WTC11 (cell line): ENCODE data around the gene B3GNT4. TPM values are rescaled to one million over a fixed set of nuclear protein-coding genes. Genes with fewer than 3 reads are reported as not detected.
A peak's percentile ranks its signal among the peaks of the same experiment; 100 is the strongest.

Source experiments
- ATAC-seq: fragments of 200-7000 bp; cut with Tn5 transposase; 2 replicates; pipeline ENCODE4 v1.10.0; 2021; ENCODE audit warnings: mild to moderate bottlenecking, moderate library complexity
- CTCF ChIA-PET: fragments of 300-600 bp; sonication (Branson Sonifier 250); formaldehyde crosslinking; loops from one replicate; lab custom pipeline; 2021; ENCODE audit warnings: antibody characterized with exemption; lab: Charles Lee
- POLR2A ChIA-PET: fragments of 350-600 bp; sonication (Branson Sonifier 250); formaldehyde crosslinking; loops from one replicate; lab custom pipeline; 2021; ENCODE audit warnings: antibody characterized with exemption; lab: Charles Lee
- DNase-seq: peaks from one replicate; pipeline ENCODE4 v3.0.0; 2021; ENCODE audit warnings: low spot score
- H3K27ac Mint-ChIP-seq: 2 replicates; pipeline ENCODE4 v1.8.0; 2021; ENCODE audit warnings: mixed read lengths
- H3K27me3 Mint-ChIP-seq: 2 replicates; pipeline ENCODE4 v1.8.0; 2021; ENCODE audit warnings: low read depth, mild to moderate bottlenecking, moderate library complexity, mixed read lengths
- H3K36me3 Mint-ChIP-seq: 2 replicates; pipeline ENCODE4 v1.8.0; 2021; ENCODE audit warnings: mixed read lengths
- H3K4me1 Mint-ChIP-seq: 2 replicates; pipeline ENCODE4 v1.8.0; 2022; ENCODE audit warnings: mixed read lengths
- H3K4me3 Mint-ChIP-seq: 2 replicates; pipeline ENCODE4 v1.8.0; 2021; ENCODE audit warnings: mild to moderate bottlenecking, moderate library complexity, mixed read lengths
- H3K9me3 Mint-ChIP-seq: 2 replicates; pipeline ENCODE4 v1.8.0; 2021; ENCODE audit warnings: mixed read lengths
- ATF1 ChIP-seq: sonication (generic); formaldehyde crosslinking; IDR thresholded peaks from 2 replicates; pipeline ENCODE4 v1.8.1; 2023; ENCODE audit warnings: mild to moderate bottlenecking, moderate library complexity, missing genetic modification reagents
- ATF3 ChIP-seq: sonication (generic); formaldehyde crosslinking; conservative IDR thresholded peaks from 2 replicates; pipeline ENCODE4 v1.8.1; 2022; ENCODE audit warnings: mild to moderate bottlenecking, missing genetic modification reagents
- CBFB ChIP-seq: sonication (generic); formaldehyde crosslinking; IDR thresholded peaks from 2 replicates; pipeline ENCODE4 v1.8.1; 2022; ENCODE audit warnings: mild to moderate bottlenecking, low read depth, missing genetic modification reagents
- E2F4 ChIP-seq: sonication (generic); formaldehyde crosslinking; IDR thresholded peaks from 2 replicates; pipeline ENCODE4 v1.8.1; 2022; ENCODE audit warnings: low read depth, mild to moderate bottlenecking, moderate library complexity, missing genetic modification reagents, borderline replicate concordance
- GTF2I ChIP-seq: fragments of 250-450 bp; sonication (Bioruptor Pico); conservative IDR thresholded peaks from 2 replicates; pipeline ENCODE4 v1.4.0; 2021; ENCODE audit warnings: mild to moderate bottlenecking
- IRF1 ChIP-seq: sonication (generic); formaldehyde crosslinking; IDR thresholded peaks from 2 replicates; pipeline ENCODE4 v1.8.0; 2023; ENCODE audit warnings: missing genetic modification reagents
- JAZF1 ChIP-seq: fragments of 250-450 bp; sonication (Bioruptor Pico); IDR thresholded peaks from 2 replicates; pipeline ENCODE4 v1.9.0; 2021; ENCODE audit warnings: moderate library complexity, mild to moderate bottlenecking, inconsistent platforms
- MYBL2 ChIP-seq: sonication (generic); formaldehyde crosslinking; IDR thresholded peaks from 2 replicates; pipeline ENCODE4 v1.8.1; 2023; ENCODE audit warnings: mild to moderate bottlenecking, moderate library complexity, missing genetic modification reagents
- NFYB ChIP-seq: sonication (generic); formaldehyde crosslinking; conservative IDR thresholded peaks from 2 replicates; pipeline ENCODE4 v1.8.0; 2022; ENCODE audit warnings: low read depth, missing genetic modification reagents
- NR1H2 ChIP-seq: sonication (generic); formaldehyde crosslinking; IDR thresholded peaks from 2 replicates; pipeline ENCODE4 v1.9.0; 2021; ENCODE audit warnings: mild to moderate bottlenecking, moderate library complexity, missing genetic modification reagents
- OVOL2 ChIP-seq: fragments of 250-450 bp; sonication (Bioruptor Pico); IDR thresholded peaks from 2 replicates; pipeline ENCODE4 v1.9.0; 2021; ENCODE audit warnings: mild to moderate bottlenecking, borderline replicate concordance
- SMAD3 ChIP-seq: sonication (generic); formaldehyde crosslinking; IDR thresholded peaks from 2 replicates; pipeline ENCODE4 v1.8.0; 2022; ENCODE audit warnings: missing genetic modification reagents, mild to moderate bottlenecking, borderline replicate concordance
- ZNF396 ChIP-seq: fragments of 250-450 bp; sonication (Bioruptor Pico); IDR thresholded peaks from 2 replicates; pipeline ENCODE4 v1.8.0; 2021; ENCODE audit warnings: mild to moderate bottlenecking, moderate library complexity, borderline replicate concordance
- ZNF671 ChIP-seq: fragments of 250-450 bp; sonication (Bioruptor Pico); IDR thresholded peaks from 2 replicates; pipeline ENCODE4 v1.8.0; 2021; ENCODE audit warnings: mild to moderate bottlenecking
- total RNA-seq: library from RNA; stranded (reverse); gene quantifications from 3 replicates; pipeline ENCODE4 v1.2.3, GENCODE V29; 2021
- TF ChIP-seq, protein P1 (sequence below): fragments of 250-450 bp; sonication (Bioruptor Pico); conservative IDR thresholded peaks from 2 replicates; pipeline ENCODE4 v1.9.0; 2021; ENCODE audit warnings: mild to moderate bottlenecking
- TF ChIP-seq, protein P2 (sequence below): sonication (generic); formaldehyde crosslinking; IDR thresholded peaks from 2 replicates; pipeline ENCODE4 v1.8.0; 2022; ENCODE audit warnings: missing genetic modification reagents
- TF ChIP-seq, protein P3 (sequence below): fragments of 250-450 bp; sonication (Bioruptor Pico); IDR thresholded peaks from 2 replicates; pipeline ENCODE4 v1.9.0; 2021; ENCODE audit warnings: mild to moderate bottlenecking
- TF ChIP-seq, protein P4 (sequence below): sonication (generic); formaldehyde crosslinking; IDR thresholded peaks from 2 replicates; pipeline ENCODE4 v1.8.1; 2023; ENCODE audit warnings: mild to moderate bottlenecking, moderate library complexity, missing genetic modification reagents
- TF ChIP-seq, protein P5 (sequence below): sonication (generic); formaldehyde crosslinking; IDR thresholded peaks from 2 replicates; pipeline ENCODE4 v1.8.0; 2022; ENCODE audit warnings: mild to moderate bottlenecking, missing genetic modification reagents

Gene B3GNT4
- total RNA-seq, 1 experiment from 2014 or later, result 2.0 TPM

DNA sequence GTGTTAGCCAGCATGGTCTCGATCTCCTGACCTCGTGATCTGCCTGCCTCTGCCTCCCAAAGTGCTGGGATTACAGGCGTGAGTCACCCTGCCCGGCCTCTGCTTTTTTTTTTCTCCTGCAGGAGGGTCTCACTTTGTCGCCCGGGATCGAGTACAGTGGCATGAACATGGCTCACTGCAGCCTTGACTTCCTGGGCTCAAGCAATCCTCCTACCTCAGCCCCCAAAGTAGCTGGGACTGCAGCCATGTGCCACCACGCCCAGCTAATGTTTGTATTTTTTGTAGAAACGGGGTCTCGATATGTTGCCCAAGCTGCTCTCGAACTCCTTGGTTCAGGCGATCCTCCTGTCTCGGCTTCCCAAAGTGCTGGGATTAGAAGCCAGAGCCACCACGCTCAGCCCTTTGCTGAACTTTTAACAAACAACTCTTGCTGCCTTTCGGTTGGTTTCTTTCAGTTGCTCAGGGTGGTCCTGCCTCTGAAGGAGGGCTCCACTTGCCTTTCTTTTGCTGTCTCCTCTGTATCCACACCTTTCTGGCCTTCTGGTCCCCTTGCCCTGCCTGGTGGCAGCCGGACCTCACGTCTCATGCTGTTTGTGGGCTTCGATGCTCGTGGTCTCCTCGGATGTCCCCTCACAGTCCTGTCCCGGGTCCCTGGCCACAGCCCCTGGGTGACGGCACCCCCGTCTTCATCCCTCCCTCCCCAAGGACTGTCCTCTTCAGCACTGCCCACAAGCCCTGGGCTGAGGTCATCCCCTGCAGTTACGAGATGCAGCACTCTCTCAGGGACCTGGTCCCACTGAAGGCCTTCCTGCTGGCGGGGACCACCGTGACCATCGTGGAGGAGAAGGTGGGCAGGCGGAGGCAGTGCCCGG, 3.8 kb upstream of the B3GNT4 start (continued):
- TF ChIP-seq, protein P1, sequence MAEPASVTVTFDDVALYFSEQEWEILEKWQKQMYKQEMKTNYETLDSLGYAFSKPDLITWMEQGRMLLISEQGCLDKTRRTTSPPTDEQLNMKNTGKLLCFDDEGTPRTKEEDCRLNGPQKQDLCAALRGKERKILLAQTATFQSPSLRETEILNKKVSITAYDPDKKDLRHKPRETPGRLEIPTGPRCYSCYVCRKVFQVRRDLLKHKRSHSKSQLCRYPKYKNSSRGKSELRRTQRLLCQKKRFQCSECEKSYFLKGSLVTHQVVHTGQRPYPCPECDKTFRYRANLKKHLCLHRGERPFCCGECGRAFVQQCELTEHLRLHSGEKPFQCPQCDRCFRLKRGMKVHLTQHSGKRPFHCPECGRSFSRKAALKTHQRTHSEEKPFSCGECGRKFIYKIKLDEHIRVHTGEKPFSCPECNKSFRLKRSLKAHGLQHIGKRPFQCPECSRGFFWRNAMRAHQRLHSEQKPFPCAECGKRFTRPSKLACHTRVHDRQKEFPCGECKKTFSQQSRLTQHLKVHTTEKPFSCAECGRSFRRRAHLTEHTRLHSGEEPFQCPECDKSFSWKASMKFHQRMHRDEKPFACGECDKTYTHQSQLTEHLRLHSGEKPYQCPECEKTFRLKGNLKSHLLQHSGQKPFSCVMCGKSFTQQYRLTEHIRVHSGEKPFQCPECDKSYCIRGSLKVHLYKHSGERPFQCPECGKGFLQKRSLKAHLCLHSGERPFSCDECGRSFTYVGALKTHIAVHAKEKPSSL (CRISPR knock-in tag), result no peak
- TF ChIP-seq, protein P2, sequence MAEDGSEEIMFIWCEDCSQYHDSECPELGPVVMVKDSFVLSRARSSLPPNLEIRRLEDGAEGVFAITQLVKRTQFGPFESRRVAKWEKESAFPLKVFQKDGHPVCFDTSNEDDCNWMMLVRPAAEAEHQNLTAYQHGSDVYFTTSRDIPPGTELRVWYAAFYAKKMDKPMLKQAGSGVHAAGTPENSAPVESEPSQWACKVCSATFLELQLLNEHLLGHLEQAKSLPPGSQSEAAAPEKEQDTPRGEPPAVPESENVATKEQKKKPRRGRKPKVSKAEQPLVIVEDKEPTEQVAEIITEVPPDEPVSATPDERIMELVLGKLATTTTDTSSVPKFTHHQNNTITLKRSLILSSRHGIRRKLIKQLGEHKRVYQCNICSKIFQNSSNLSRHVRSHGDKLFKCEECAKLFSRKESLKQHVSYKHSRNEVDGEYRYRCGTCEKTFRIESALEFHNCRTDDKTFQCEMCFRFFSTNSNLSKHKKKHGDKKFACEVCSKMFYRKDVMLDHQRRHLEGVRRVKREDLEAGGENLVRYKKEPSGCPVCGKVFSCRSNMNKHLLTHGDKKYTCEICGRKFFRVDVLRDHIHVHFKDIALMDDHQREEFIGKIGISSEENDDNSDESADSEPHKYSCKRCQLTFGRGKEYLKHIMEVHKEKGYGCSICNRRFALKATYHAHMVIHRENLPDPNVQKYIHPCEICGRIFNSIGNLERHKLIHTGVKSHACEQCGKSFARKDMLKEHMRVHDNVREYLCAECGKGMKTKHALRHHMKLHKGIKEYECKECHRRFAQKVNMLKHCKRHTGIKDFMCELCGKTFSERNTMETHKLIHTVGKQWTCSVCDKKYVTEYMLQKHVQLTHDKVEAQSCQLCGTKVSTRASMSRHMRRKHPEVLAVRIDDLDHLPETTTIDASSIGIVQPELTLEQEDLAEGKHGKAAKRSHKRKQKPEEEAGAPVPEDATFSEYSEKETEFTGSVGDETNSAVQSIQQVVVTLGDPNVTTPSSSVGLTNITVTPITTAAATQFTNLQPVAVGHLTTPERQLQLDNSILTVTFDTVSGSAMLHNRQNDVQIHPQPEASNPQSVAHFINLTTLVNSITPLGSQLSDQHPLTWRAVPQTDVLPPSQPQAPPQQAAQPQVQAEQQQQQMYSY, result no peak
- TF ChIP-seq MYBL2 (CRISPR knock-in tag), result no peak
- TF ChIP-seq NFYB (CRISPR knock-in tag), result no peak
- TF ChIP-seq OVOL2 (CRISPR knock-in tag), result no peak
- TF ChIP-seq ATF1 (CRISPR knock-in tag), result no peak
- no peak for TF ChIP-seq IRF1 (CRISPR knock-in tag)
- no peak for TF ChIP-seq GTF2I
- TF ChIP-seq ZNF671 (CRISPR knock-in tag), result no peak

GRCh38 chr12:122200541-122201175, 2.9 kb upstream of the B3GNT4 start:
- DNase-seq, result peak; percentile 60
- H3K4me3 Mint-ChIP-seq, result no peak overlapping the region
- no peak for TF ChIP-seq E2F4 (CRISPR knock-in tag)
- TF ChIP-seq, protein P3, sequence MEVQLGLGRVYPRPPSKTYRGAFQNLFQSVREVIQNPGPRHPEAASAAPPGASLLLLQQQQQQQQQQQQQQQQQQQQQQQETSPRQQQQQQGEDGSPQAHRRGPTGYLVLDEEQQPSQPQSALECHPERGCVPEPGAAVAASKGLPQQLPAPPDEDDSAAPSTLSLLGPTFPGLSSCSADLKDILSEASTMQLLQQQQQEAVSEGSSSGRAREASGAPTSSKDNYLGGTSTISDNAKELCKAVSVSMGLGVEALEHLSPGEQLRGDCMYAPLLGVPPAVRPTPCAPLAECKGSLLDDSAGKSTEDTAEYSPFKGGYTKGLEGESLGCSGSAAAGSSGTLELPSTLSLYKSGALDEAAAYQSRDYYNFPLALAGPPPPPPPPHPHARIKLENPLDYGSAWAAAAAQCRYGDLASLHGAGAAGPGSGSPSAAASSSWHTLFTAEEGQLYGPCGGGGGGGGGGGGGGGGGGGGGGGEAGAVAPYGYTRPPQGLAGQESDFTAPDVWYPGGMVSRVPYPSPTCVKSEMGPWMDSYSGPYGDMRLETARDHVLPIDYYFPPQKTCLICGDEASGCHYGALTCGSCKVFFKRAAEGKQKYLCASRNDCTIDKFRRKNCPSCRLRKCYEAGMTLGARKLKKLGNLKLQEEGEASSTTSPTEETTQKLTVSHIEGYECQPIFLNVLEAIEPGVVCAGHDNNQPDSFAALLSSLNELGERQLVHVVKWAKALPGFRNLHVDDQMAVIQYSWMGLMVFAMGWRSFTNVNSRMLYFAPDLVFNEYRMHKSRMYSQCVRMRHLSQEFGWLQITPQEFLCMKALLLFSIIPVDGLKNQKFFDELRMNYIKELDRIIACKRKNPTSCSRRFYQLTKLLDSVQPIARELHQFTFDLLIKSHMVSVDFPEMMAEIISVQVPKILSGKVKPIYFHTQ, result no peak
- TF ChIP-seq ATF3 (CRISPR knock-in tag), result no peak
- TF ChIP-seq, protein P4, sequence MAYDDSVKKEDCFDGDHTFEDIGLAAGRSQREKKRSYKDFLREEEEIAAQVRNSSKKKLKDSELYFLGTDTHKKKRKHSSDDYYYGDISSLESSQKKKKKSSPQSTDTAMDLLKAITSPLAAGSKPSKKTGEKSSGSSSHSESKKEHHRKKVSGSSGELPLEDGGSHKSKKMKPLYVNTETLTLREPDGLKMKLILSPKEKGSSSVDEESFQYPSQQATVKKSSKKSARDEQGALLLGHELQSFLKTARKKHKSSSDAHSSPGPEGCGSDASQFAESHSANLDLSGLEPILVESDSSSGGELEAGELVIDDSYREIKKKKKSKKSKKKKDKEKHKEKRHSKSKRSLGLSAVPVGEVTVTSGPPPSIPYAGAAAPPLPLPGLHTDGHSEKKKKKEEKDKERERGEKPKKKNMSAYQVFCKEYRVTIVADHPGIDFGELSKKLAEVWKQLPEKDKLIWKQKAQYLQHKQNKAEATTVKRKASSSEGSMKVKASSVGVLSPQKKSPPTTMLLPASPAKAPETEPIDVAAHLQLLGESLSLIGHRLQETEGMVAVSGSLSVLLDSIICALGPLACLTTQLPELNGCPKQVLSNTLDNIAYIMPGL (CRISPR knock-in tag), result no peak
- no peak for TF ChIP-seq ZNF396 (CRISPR knock-in tag)
- TF ChIP-seq JAZF1 (CRISPR knock-in tag), result no peak
- TF ChIP-seq, protein P5, sequence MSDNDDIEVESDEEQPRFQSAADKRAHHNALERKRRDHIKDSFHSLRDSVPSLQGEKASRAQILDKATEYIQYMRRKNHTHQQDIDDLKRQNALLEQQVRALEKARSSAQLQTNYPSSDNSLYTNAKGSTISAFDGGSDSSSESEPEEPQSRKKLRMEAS (CRISPR knock-in tag), result no peak
- no peak for TF ChIP-seq SMAD3 (CRISPR knock-in tag)
- TF ChIP-seq CBFB, result no peak
- no peak for TF ChIP-seq NR1H2

More at GRCh38 chr12:122200541-122201175, 2.9 kb upstream of the B3GNT4 start:
- Mint-ChIP-seq H3K27me3 (peaks cover 37% of the 10 kb centered on the region), H3K4me1 (peaks cover 16% of the 10 kb centered on the region), H3K36me3 (peaks cover 2% of the 10 kb centered on the region; the same call in 1 of the 2 replicates), H3K27ac (no peak overlapping the region), H3K9me3 (peaks cover 5% of the 10 kb centered on the region)
- ATAC-seq, result peak; percentile 24
- POLR2A ChIA-PET, result no interaction called here
- CTCF ChIA-PET, result interaction anchor here (1.6 kb wide), 1 partner anchor 9 kb away, joined by 6 read pairs; no protein-coding TSS in a partner anchor
